ENCODE results near the gene CREBL2.
A peak's percentile ranks its signal among the peaks of the same experiment; 100 is the strongest.
"Not testable (repeated sequence)": the region's sequence is repeated elsewhere in the genome, so short reads cannot be mapped to it uniquely, and the experiment has no call there.

Gene CREBL2

DNA sequence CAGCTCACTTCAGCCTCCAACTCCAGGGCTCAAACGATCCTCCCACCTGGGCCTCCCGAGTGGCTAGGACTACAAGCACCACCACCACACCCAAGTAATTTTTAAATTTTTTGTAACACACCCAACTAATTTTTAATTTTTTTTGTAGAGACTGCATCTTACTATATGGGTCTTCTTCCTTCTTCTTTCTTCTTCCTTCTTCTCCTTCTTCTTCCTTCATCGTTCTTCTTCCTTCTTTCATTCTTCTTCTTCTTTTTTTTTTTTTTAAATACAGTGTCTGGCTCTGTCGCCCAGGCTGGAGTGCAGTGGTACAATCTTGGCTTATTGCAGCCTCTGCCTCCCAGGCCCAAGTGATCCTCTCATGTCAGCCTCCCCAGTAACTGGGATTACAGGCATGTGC is 965 bp upstream of the CREBL2 start:
- H3K4me1 ChIP-seq (ENCODE audit: control extremely low read depth in 1 of 4, control insufficient read depth in 4 of 4, insufficient read depth in 4 of 4, low read length in 3 of 4) = peaks cover 4 to 26% (median 25%) of the 10 kb centered on the region in 4 experiments
- H3K36me3 ChIP-seq (ENCODE audit: control insufficient read depth in 4 of 4, insufficient read depth in 4 of 4, low read length in 3 of 4) = peaks cover 0 to 2% (median 0%) of the 10 kb centered on the region in 4 experiments
- peak overlapping the region in 1 of 2 experiments; percentile 95 for H3K27ac ChIP-seq (ENCODE audit: insufficient read depth in 1 of 2, low read depth in 1 of 2, low read length in 2 of 2, poor library complexity in 1 of 2, severe bottlenecking in 2 of 2)
- no peak for DNase-seq
- H3K27me3 ChIP-seq (replicated peaks in 2 of 5; ENCODE audit: control insufficient read depth in 4 of 5, insufficient read depth in 5 of 5, low read length in 4 of 5) = no peaks in the 10 kb centered on the region
- ChIA-PET POLR2A (no interaction called here), CTCF (no interaction called here)
- 83% methylated on average over 1 of the region's 4 CpGs for WGBS (ENCODE audit: insufficient coverage)
- H3K9me3 ChIP-seq (ENCODE audit: control extremely low read depth in 1 of 5, control insufficient read depth in 4 of 5, insufficient read depth in 2 of 5, low read depth in 1 of 5, low read length in 4 of 5) = no peaks in the 10 kb centered on the region
- H3K4me3 ChIP-seq (ENCODE audit: control insufficient read depth in 1 of 7, extremely low read depth in 1 of 7, insufficient read depth in 4 of 7, low read depth in 2 of 7, low read length in 6 of 7) = peak overlapping the region in 4 of 7 experiments; percentile 89 to 96 (median 92)

DNA sequence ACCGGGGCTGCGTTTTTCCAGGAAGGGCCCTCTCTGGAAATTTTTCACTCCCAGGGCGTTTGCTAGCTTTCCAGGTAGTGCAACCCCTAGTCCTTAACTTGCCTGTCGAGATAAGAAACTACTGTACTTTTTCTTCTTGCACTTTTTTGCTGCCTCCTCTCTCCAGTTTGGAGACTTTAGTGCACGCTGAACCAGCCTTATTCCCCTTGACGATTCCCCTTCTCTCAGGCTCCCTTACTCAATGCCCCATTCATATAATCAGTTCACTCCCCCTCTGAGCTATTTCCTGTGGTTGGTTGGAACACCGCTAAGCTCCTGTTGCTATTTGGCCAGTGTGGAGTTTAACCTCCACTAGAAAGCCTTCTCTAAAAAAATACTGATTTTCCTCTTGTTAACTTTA is 682 bp downstream of the CREBL2 start:
- CTCF ChIA-PET = interaction anchor here (1.4 kb wide), 1 partner anchor 34 kb away, joined by 4 read pairs; no protein-coding TSS in a partner anchor
- Histone ChIP-seq H3K27ac (ENCODE audit: insufficient read depth in 1 of 2, low read depth in 1 of 2, low read length in 2 of 2, poor library complexity in 1 of 2, severe bottlenecking in 2 of 2) (peak overlapping the region; percentile 85 to 95), H3K9me3 (ENCODE audit: control extremely low read depth in 1 of 5, control insufficient read depth in 4 of 5, insufficient read depth in 2 of 5, low read depth in 1 of 5, low read length in 4 of 5) (no peaks in the 10 kb centered on the region), H3K27me3 (replicated peaks in 2 of 5; ENCODE audit: control insufficient read depth in 4 of 5, insufficient read depth in 5 of 5, low read length in 4 of 5) (no peaks in the 10 kb centered on the region), H3K36me3 (ENCODE audit: control insufficient read depth in 4 of 4, insufficient read depth in 4 of 4, low read length in 3 of 4) (peaks cover 0 to 3% (median 1%) of the 10 kb centered on the region in 4 experiments), H3K4me3 (ENCODE audit: control insufficient read depth in 1 of 7, extremely low read depth in 1 of 7, insufficient read depth in 4 of 7, low read depth in 2 of 7, low read length in 6 of 7) (peak overlapping the region; percentile 70 to 96 (median 89)), H3K4me1 (ENCODE audit: control extremely low read depth in 1 of 4, control insufficient read depth in 4 of 4, insufficient read depth in 4 of 4, low read length in 3 of 4) (peaks cover 4 to 29% (median 25%) of the 10 kb centered on the region in 4 experiments)
- DNase-seq = peak; percentile 28 to 62 (median 57)
- POLR2A ChIA-PET = no interaction called here
- WGBS (ENCODE audit: insufficient coverage) = 0% methylated on average over 6 of the region's 7 CpGs

GRCh38 chr12:12613344-12613743 is 1.7 kb downstream of the CREBL2 start:
- H3K9me3 ChIP-seq (ENCODE audit: control extremely low read depth in 1 of 5, control insufficient read depth in 4 of 5, insufficient read depth in 2 of 5, low read depth in 1 of 5, low read length in 4 of 5) = no peaks in the 10 kb centered on the region
- peak overlapping the region in 1 of 2 experiments; percentile 95 for H3K27ac ChIP-seq (ENCODE audit: insufficient read depth in 1 of 2, low read depth in 1 of 2, low read length in 2 of 2, poor library complexity in 1 of 2, severe bottlenecking in 2 of 2)
- H3K4me3 ChIP-seq (ENCODE audit: control insufficient read depth in 1 of 7, extremely low read depth in 1 of 7, insufficient read depth in 4 of 7, low read depth in 2 of 7, low read length in 6 of 7) = peak overlapping the region in 6 of 7 experiments; percentile 9 to 72 (median 47)
- WGBS (ENCODE audit: insufficient coverage) = no CpG with 5 or more reads among the region's 4 CpGs
- ChIA-PET CTCF (interaction anchor here (1.0 to 1.4 kb wide), 4 partner anchors 33 to 238 kb away, joined by 3 to 4 read pairs (median 3); no protein-coding TSS in a partner anchor), POLR2A (interaction anchor here (0.8 kb wide), 1 partner anchor 9 kb away, joined by 4 read pairs; no protein-coding TSS in a partner anchor)
- DNase-seq = peak; percentile 23 to 69 (median 56)
- peaks cover 4 to 29% (median 25%) of the 10 kb centered on the region in 4 experiments for H3K4me1 ChIP-seq (ENCODE audit: control extremely low read depth in 1 of 4, control insufficient read depth in 4 of 4, insufficient read depth in 4 of 4, low read length in 3 of 4)
- no peaks in the 10 kb centered on the region for H3K27me3 ChIP-seq (replicated peaks in 2 of 5; ENCODE audit: control insufficient read depth in 4 of 5, insufficient read depth in 5 of 5, low read length in 4 of 5)
- peaks cover 0 to 3% (median 1%) of the 10 kb centered on the region in 4 experiments for H3K36me3 ChIP-seq (ENCODE audit: control insufficient read depth in 4 of 4, insufficient read depth in 4 of 4, low read length in 3 of 4)

- CTCF ChIA-PET = interaction anchor here (0.7 to 1.2 kb wide), 2 partner anchors 15 to 91 kb away, joined by 3 read pairs; no protein-coding TSS in a partner anchor
- DNase-seq = no peak
- Histone ChIP-seq H3K27ac (ENCODE audit: insufficient read depth in 1 of 2, low read depth in 1 of 2, low read length in 2 of 2, poor library complexity in 1 of 2, severe bottlenecking in 2 of 2) (no peak overlapping the region), H3K27me3 (replicated peaks in 2 of 5; ENCODE audit: control insufficient read depth in 4 of 5, insufficient read depth in 5 of 5, low read length in 4 of 5) (no peaks in the 10 kb centered on the region), H3K9me3 (ENCODE audit: control extremely low read depth in 1 of 5, control insufficient read depth in 4 of 5, insufficient read depth in 2 of 5, low read depth in 1 of 5, low read length in 4 of 5) (no peaks in the 10 kb centered on the region), H3K4me3 (ENCODE audit: control insufficient read depth in 1 of 7, extremely low read depth in 1 of 7, insufficient read depth in 4 of 7, low read depth in 2 of 7, low read length in 6 of 7) (no peak overlapping the region), H3K4me1 (ENCODE audit: control extremely low read depth in 1 of 4, control insufficient read depth in 4 of 4, insufficient read depth in 4 of 4, low read length in 3 of 4) (peaks cover 4 to 29% (median 25%) of the 10 kb centered on the region in 4 experiments), H3K36me3 (ENCODE audit: control insufficient read depth in 4 of 4, insufficient read depth in 4 of 4, low read length in 3 of 4) (peaks cover 0 to 3% (median 1%) of the 10 kb centered on the region in 4 experiments)
- POLR2A ChIA-PET = no interaction called here
- WGBS (ENCODE audit: insufficient coverage) = 94% methylated on average over 3 of the region's 4 CpGs
Measured at GRCh38 chr12:12614342-12614741, 2.7 kb downstream of the CREBL2 start.

DNA sequence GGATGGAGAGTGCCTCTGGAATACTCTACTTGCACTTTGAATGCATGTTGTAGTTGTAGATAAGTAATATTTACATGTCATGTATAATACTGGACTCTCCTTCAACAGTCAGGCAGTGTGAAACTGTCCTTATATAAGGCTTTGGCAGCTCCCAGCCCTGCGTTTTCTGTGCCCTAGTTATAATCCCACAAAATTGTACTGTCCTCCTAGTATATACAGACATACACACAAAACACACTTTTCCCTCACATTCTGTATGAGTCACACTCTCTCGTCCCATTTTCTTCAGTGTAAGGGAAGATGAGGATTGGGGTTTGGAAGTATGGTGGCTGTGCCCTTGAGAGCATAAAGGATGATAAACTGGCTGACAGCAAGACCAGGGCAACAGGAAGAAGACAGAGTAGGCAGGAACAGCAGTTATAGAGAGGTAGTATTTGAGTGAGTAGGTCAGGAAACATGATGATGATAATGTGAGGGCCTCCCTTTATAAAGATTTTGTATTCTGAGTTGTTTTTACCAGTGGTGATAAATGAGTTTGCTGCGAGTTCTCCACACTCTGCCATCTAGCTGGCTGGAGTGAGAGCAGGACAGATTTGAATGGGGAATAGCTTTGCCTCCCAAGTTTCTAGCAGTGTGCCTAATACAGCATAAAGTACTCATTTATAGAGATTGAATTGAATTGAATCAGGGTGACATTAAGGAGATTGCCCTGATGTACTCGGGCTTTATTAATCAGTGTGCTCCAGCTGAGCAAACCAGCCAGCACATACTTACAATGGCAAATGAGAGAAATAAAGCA is 5.0 kb downstream of the CREBL2 start:
- H3K4me1 ChIP-seq (ENCODE audit: control extremely low read depth in 1 of 4, control insufficient read depth in 4 of 4, insufficient read depth in 4 of 4, low read length in 3 of 4) = peaks cover 4 to 29% (median 21%) of the 10 kb centered on the region in 4 experiments
- 100% methylated on average over 1 of the region's 4 CpGs for WGBS (ENCODE audit: insufficient coverage)
- peaks cover 0 to 3% (median 1%) of the 10 kb centered on the region in 4 experiments for H3K36me3 ChIP-seq (ENCODE audit: control insufficient read depth in 4 of 4, insufficient read depth in 4 of 4, low read length in 3 of 4)
- H3K9me3 ChIP-seq (ENCODE audit: control extremely low read depth in 1 of 5, control insufficient read depth in 4 of 5, insufficient read depth in 2 of 5, low read depth in 1 of 5, low read length in 4 of 5) = no peaks in the 10 kb centered on the region
- H3K4me3 ChIP-seq (ENCODE audit: control insufficient read depth in 1 of 7, extremely low read depth in 1 of 7, insufficient read depth in 4 of 7, low read depth in 2 of 7, low read length in 6 of 7) = no peak overlapping the region
- CTCF ChIA-PET = interaction anchor here (1.5 kb wide), 1 partner anchor 15 kb away, joined by 5 read pairs; no protein-coding TSS in a partner anchor
- no peak overlapping the region for H3K27ac ChIP-seq (ENCODE audit: insufficient read depth in 1 of 2, low read depth in 1 of 2, low read length in 2 of 2, poor library complexity in 1 of 2, severe bottlenecking in 2 of 2)
- H3K27me3 ChIP-seq (replicated peaks in 2 of 5; ENCODE audit: control insufficient read depth in 4 of 5, insufficient read depth in 5 of 5, low read length in 4 of 5) = no peaks in the 10 kb centered on the region
- DNase-seq = no peak
- POLR2A ChIA-PET = no interaction called here

DNA sequence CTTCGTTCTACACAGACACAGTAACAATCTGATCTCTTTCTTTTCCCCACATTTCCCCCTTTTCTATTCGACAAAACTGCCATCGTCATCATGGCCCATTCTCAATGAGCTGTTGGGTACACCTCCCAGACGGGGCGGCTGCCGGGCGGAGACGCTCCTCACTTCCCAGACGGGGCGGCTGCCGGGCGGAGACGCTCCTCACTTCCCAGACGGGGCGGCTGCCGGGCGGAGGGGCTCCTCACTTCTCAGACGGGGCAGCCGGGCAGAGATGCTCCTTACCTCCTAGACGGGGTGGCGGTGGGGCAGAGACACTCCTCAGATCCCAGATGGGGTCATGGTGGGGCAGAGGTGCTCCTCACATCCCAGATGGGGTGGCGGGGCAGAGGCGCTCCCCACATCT is 6.4 kb downstream of the CREBL2 start:
- H3K36me3 ChIP-seq (ENCODE audit: control insufficient read depth in 4 of 4, insufficient read depth in 4 of 4, low read length in 3 of 4); H3K4me3 ChIP-seq (ENCODE audit: control insufficient read depth in 1 of 7, extremely low read depth in 1 of 7, insufficient read depth in 4 of 7, low read depth in 2 of 7, low read length in 6 of 7); H3K27me3 ChIP-seq (replicated peaks in 2 of 5; ENCODE audit: control insufficient read depth in 4 of 5, insufficient read depth in 5 of 5, low read length in 4 of 5); CTCF ChIA-PET; H3K27ac ChIP-seq (ENCODE audit: insufficient read depth in 1 of 2, low read depth in 1 of 2, low read length in 2 of 2, poor library complexity in 1 of 2, severe bottlenecking in 2 of 2); H3K9me3 ChIP-seq (ENCODE audit: control extremely low read depth in 1 of 5, control insufficient read depth in 4 of 5, insufficient read depth in 2 of 5, low read depth in 1 of 5, low read length in 4 of 5); DNase-seq; POLR2A ChIA-PET: not testable (repeated sequence)
- 96% methylated on average over 16 of the region's 23 CpGs for WGBS (ENCODE audit: insufficient coverage)
- peaks cover 15 to 31% (median 21%) of the 10 kb centered on the region in 4 experiments for H3K4me1 ChIP-seq (ENCODE audit: control extremely low read depth in 1 of 4, control insufficient read depth in 4 of 4, insufficient read depth in 4 of 4, low read length in 3 of 4)

Data from common myeloid progenitor, CD34-positive (primary cell).